ENCODE measurements around the gene DHRS7C.

GRCh38 chr17:9750524-9750923 lies 40.9 kb downstream of the DHRS7C start:
- no peak for TF ChIP-seq E2F5 (CRISPR knock-in tag; IDR thresholded peaks at IDR 0.05)
- no peak for TF ChIP-seq CTCF (IDR thresholded peaks at IDR 0.05)
- TF ChIP-seq GABPB1 (CRISPR knock-in tag; IDR thresholded peaks at IDR 0.05) = no peak
- no peak for TF ChIP-seq HMGA2 (CRISPR knock-in tag; IDR thresholded peaks at IDR 0.05)
- no peak for TF ChIP-seq ZNF138 (CRISPR knock-in tag; conservative IDR thresholded peaks at IDR 0.05)

Data from WTC11 (cell line).